H9 (cell line): ENCODE results near the gene CCR5. TPM values are rescaled to one million over a fixed set of nuclear protein-coding genes. Genes with fewer than 3 reads are reported as not detected.

Experiments used
- DNase-seq: peaks from one replicate; pipeline ENCODE4 v3.0.0-alpha.2; 2017
- H2AFZ ChIP-seq: one replicate; pipeline ENCODE4 v1.6.1; 2013; ENCODE audit warnings: mild to moderate bottlenecking, low read length, control low read depth, moderate library complexity
- H2AK5ac ChIP-seq: 2 replicates; pipeline ENCODE4 v1.6.1; 2013; ENCODE audit warnings: low read length, control low read depth, mixed read lengths; ENCODE audit not compliant: insufficient read length
- H2BK120ac ChIP-seq: one replicate; pipeline ENCODE4 v1.6.1; 2013; ENCODE audit warnings: low read depth, mild to moderate bottlenecking, low read length, control low read depth, inconsistent platforms; ENCODE audit not compliant: poor library complexity, severe bottlenecking
- H2BK12ac ChIP-seq: 2 replicates; pipeline ENCODE4 v1.6.1; 2013; ENCODE audit warnings: low read length, control low read depth, mixed read lengths, low read depth; ENCODE audit not compliant: insufficient read length
- H2BK15ac ChIP-seq: 2 replicates; pipeline ENCODE4 v1.6.1; 2013; ENCODE audit warnings: low read depth, low read length, control low read depth
- H2BK20ac ChIP-seq: one replicate; pipeline ENCODE4 v1.6.1; 2013; ENCODE audit warnings: low read depth, mild to moderate bottlenecking, low read length, control low read depth, inconsistent platforms; ENCODE audit not compliant: poor library complexity, severe bottlenecking
- H2BK5ac ChIP-seq: 2 replicates; pipeline ENCODE4 v1.6.1; 2013; ENCODE audit warnings: low read length, control low read depth, mixed read lengths; ENCODE audit not compliant: insufficient read length
- H3K14ac ChIP-seq: 2 replicates; pipeline ENCODE4 v1.6.1; 2013; ENCODE audit warnings: low read length, control low read depth; ENCODE audit not compliant: insufficient read depth
- H3K18ac ChIP-seq: 2 replicates; pipeline ENCODE4 v1.6.1; 2013; ENCODE audit warnings: low read depth, mild to moderate bottlenecking, mixed read lengths, low read length, control low read depth; ENCODE audit not compliant: insufficient read length
- H3K23ac ChIP-seq: 2 replicates; pipeline ENCODE4 v1.6.1; 2013; ENCODE audit warnings: low read length, control low read depth, mixed read lengths, low read depth; ENCODE audit not compliant: insufficient read length
- H3K23me2 ChIP-seq: 2 replicates; pipeline ENCODE4 v1.6.1; 2013; ENCODE audit warnings: low read depth, mild to moderate bottlenecking, mixed read lengths, low read length, control low read depth; ENCODE audit not compliant: insufficient read length, poor library complexity, severe bottlenecking
- H3K27ac ChIP-seq: 2 replicates; pipeline ENCODE4 v1.5.1; 2013; ENCODE audit warnings: low read length, control low read depth, mixed read lengths, low read depth; ENCODE audit not compliant: insufficient read length
- H3K27me3 ChIP-seq: 2 replicates; pipeline ENCODE4 v1.6.1; 2013; ENCODE audit warnings: low read length, control low read depth, inconsistent platforms; ENCODE audit not compliant: insufficient read depth
- H3K4ac ChIP-seq: 2 replicates; pipeline ENCODE4 v1.6.1; 2013; ENCODE audit warnings: low read depth, mild to moderate bottlenecking, control low read depth, inconsistent platforms, low read length, moderate library complexity
- H3K4me1 ChIP-seq: 2 replicates; pipeline ENCODE4 v1.6.1; 2013; ENCODE audit warnings: low read length, control low read depth, inconsistent platforms; ENCODE audit not compliant: insufficient read depth
- H3K4me2 ChIP-seq: 2 replicates; pipeline ENCODE4 v1.6.1; 2013; ENCODE audit warnings: low read length, control low read depth, mixed read lengths; ENCODE audit not compliant: insufficient read length, insufficient read depth
- H3K56ac ChIP-seq: 2 replicates; pipeline ENCODE4 v1.6.1; 2013; ENCODE audit warnings: low read depth, mild to moderate bottlenecking, mixed read lengths, low read length, control low read depth; ENCODE audit not compliant: insufficient read length
- H3K79me1 ChIP-seq: 2 replicates; pipeline ENCODE4 v1.6.1; 2013; ENCODE audit warnings: low read depth, mild to moderate bottlenecking, moderate library complexity, low read length, control low read depth, inconsistent platforms; ENCODE audit not compliant: insufficient read depth, poor library complexity, severe bottlenecking
- H3K79me2 ChIP-seq: 2 replicates; pipeline ENCODE4 v1.6.1; 2013; ENCODE audit warnings: low read length, control low read depth, inconsistent platforms; ENCODE audit not compliant: insufficient read depth
- H3K9ac ChIP-seq: 2 replicates; pipeline ENCODE4 v1.6.1; 2013; ENCODE audit warnings: low read length, control low read depth, mixed read lengths; ENCODE audit not compliant: insufficient read length; ENCODE audit errors: extremely low read depth
- H3K9me3 ChIP-seq: one replicate; pipeline ENCODE4 v1.6.1; 2013; ENCODE audit warnings: low read depth, low read length, inconsistent platforms; ENCODE audit not compliant: control insufficient read depth
- H3T11ph ChIP-seq: one replicate; pipeline ENCODE4 v1.6.1; 2013; ENCODE audit warnings: mild to moderate bottlenecking, low read length, control low read depth, inconsistent platforms
- H4K20me1 ChIP-seq: one replicate; pipeline ENCODE4 v1.6.1; 2013; ENCODE audit not compliant: control insufficient read depth, insufficient read length, insufficient read depth
- H4K5ac ChIP-seq: 2 replicates; pipeline ENCODE4 v1.6.1; 2013; ENCODE audit warnings: low read depth, mild to moderate bottlenecking, mixed read lengths, low read length, control low read depth; ENCODE audit not compliant: insufficient read length
- H4K8ac ChIP-seq: replicated peaks from 2 replicates; pipeline ENCODE4 v1.6.1; 2013; ENCODE audit warnings: low read length, control low read depth, mixed read lengths, low read depth; ENCODE audit not compliant: insufficient read length
- H4K91ac ChIP-seq: 2 replicates; pipeline ENCODE4 v1.6.1; 2013; ENCODE audit warnings: low read depth, mild to moderate bottlenecking, moderate library complexity, mixed read lengths, low read length, control low read depth; ENCODE audit not compliant: insufficient read length
- H3K27ac Mint-ChIP-seq, 3 experiments: 2 replicates in 2 of 3; 3 replicates in 1 of 3; pipeline ENCODE4 v1.8.0; 2020 to 2021; ENCODE audit warnings: mixed read lengths in 3 of 3, mild to moderate bottlenecking in 1 of 3, moderate library complexity in 1 of 3
- H3K27me3 Mint-ChIP-seq: 2 replicates; pipeline ENCODE4 v1.8.0; 2021; ENCODE audit warnings: low read depth, mild to moderate bottlenecking, moderate library complexity, mixed read lengths
- H3K36me3 Mint-ChIP-seq, 3 experiments: 2 replicates in 2 of 3; 3 replicates in 1 of 3; pipeline ENCODE4 v1.8.0; 2020 to 2021; ENCODE audit warnings: low read depth in 3 of 3, mixed read lengths in 3 of 3; ENCODE audit not compliant: insufficient read depth in 1 of 3
- H3K4me1 Mint-ChIP-seq, 2 experiments: 2 replicates each; pipeline ENCODE4 v1.8.0; 2020; ENCODE audit warnings: mixed read lengths in 2 of 2
- H3K4me3 Mint-ChIP-seq, 2 experiments: 2 replicates in 1 of 2; 3 replicates in 1 of 2; pipeline ENCODE4 v1.8.0; 2020 to 2021; ENCODE audit warnings: mild to moderate bottlenecking in 2 of 2, mixed read lengths in 2 of 2, moderate library complexity in 1 of 2
- H3K9me3 Mint-ChIP-seq, 2 experiments: 2 replicates in 1 of 2; 3 replicates in 1 of 2; pipeline ENCODE4 v1.8.0; 2020; ENCODE audit warnings: mild to moderate bottlenecking in 2 of 2, mixed read lengths in 2 of 2, moderate library complexity in 1 of 2
- WGBS: extraction: QIAGEN DNeasy Blood & Tissue Kit; methylation state at CpG from one replicate; pipeline ENCODE4 v1.1.7; 2013; ENCODE audit warnings: missing lambda C conversion rate, low lambda C conversion rate, mixed read lengths; ENCODE audit not compliant: insufficient read length; ENCODE audit errors: extremely low coverage; 5-methylcytosine and 5-hydroxymethylcytosine counted together
- total RNA-seq: library from RNA; stranded (reverse); gene quantifications from 2 replicates; pipeline ENCODE4 v1.2.1, GENCODE V29; 2021
- TF ChIP-seq, protein P1 (sequence below): fragments of 200-600 bp; sonication (generic); conservative IDR thresholded peaks from 3 replicates; pipeline ENCODE4 v1.8.0; 2021; ENCODE audit warnings: antibody characterized with exemption, mild to moderate bottlenecking

Gene CCR5
- total RNA-seq, 1 experiment from 2014 or later: not detected

DNA sequence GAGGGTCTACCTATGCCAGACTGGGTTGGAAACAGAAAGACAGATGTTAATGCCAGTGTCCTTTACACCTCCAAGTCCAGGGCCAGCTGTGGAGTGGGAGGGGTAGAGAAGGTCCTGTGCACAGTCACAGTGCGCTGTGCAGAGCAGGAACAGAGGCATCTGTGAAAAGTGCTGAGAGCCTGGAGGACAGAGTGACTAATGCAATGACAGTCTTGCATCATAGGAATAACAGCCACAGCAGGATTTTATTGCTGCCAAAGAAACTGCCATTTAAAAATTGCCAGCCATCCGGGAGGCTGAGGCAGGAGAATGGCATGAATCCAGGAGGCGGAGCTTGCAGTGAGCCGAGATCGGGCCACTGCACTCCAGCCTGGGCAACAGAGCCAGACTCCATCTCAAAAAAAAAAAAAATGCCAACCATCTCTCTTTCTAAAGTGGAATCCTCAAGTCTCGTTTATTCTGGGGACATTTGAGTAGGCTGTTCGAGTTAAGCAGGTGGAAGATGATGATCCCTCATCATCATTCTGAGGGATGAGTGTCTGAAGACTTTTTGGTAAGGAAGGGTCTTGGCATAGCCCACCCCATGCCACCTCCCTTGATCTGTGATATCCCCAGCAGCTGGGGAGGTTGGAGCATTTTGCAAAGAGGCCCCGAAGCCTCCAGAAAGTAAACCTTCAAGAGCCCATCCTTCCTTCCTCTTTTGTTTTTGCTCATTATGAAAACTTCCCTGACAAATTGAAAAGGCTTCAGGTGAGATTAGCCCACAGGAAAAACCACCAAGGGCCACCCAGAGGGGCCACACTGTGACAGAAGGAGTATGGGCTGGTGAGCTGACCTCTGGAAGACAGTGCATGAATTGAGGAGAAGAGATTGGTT lies 9.1 kb upstream of the CCR5 start:
- Mint-ChIP-seq H3K4me3 (no peak overlapping the region), H3K36me3 (no peaks in the 10 kb centered on the region), H3K27me3 (peaks cover 14% of the 10 kb centered on the region), H3K9me3 (no peaks in the 10 kb centered on the region), H3K4me1 (no peaks in the 10 kb centered on the region), H3K27ac (no peak overlapping the region)
- Histone ChIP-seq H4K20me1 (no peaks in the 10 kb centered on the region), H3K56ac (no peak overlapping the region), H3K79me1 (no peaks in the 10 kb centered on the region), H3K79me2 (no peaks in the 10 kb centered on the region), H4K5ac (no peak overlapping the region), H3K27ac (no peak overlapping the region), H2AFZ (no peak overlapping the region), H2BK5ac (no peak overlapping the region), H3K4me1 (no peaks in the 10 kb centered on the region; the same call in 1 of the 2 replicates), H4K91ac (no peak overlapping the region), H2AK5ac (no peak overlapping the region), H2BK15ac (no peak overlapping the region), H3K27me3 (no peaks in the 10 kb centered on the region), H3K18ac (no peak overlapping the region), H3K23me2 (no peaks in the 10 kb centered on the region), H3K4ac (no peak overlapping the region), H3T11ph (no peak overlapping the region), H3K9me3 (no peaks in the 10 kb centered on the region), H3K23ac (no peak overlapping the region), H3K4me2 (no peak overlapping the region), H2BK120ac (no peak overlapping the region), H3K9ac (no peak overlapping the region), H3K14ac (no peak overlapping the region), H4K8ac (no peak overlapping the region), H2BK12ac (no peak overlapping the region), H2BK20ac (no peak overlapping the region)
- TF ChIP-seq, protein P1, sequence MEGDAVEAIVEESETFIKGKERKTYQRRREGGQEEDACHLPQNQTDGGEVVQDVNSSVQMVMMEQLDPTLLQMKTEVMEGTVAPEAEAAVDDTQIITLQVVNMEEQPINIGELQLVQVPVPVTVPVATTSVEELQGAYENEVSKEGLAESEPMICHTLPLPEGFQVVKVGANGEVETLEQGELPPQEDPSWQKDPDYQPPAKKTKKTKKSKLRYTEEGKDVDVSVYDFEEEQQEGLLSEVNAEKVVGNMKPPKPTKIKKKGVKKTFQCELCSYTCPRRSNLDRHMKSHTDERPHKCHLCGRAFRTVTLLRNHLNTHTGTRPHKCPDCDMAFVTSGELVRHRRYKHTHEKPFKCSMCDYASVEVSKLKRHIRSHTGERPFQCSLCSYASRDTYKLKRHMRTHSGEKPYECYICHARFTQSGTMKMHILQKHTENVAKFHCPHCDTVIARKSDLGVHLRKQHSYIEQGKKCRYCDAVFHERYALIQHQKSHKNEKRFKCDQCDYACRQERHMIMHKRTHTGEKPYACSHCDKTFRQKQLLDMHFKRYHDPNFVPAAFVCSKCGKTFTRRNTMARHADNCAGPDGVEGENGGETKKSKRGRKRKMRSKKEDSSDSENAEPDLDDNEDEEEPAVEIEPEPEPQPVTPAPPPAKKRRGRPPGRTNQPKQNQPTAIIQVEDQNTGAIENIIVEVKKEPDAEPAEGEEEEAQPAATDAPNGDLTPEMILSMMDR: no peak
- DNase-seq: no peak
- no CpG with 5 or more reads among the region's 8 CpGs for WGBS
